SK-N-MC (cell line): ENCODE measurements around the gene C2CD3.

Experiments used
- FOXP2 ChIP-seq: optimal IDR thresholded peaks from 2 replicates; pipeline ENCODE3; 2011; ENCODE audit warnings: mild to moderate bottlenecking, moderate library complexity; ENCODE audit not compliant: insufficient read depth; ENCODE audit errors: extremely low read length, control extremely low read depth
- POLR2AphosphoS5 ChIP-seq: IDR thresholded peaks from 2 replicates; pipeline ENCODE4 v1.6.1; 2012; ENCODE audit warnings: mild to moderate bottlenecking, low read depth, low read length, borderline replicate concordance

- TF ChIP-seq POLR2AphosphoS5 (no peak), FOXP2 (no peak)
Observed at GRCh38 chr11:73988227-73988626, 182.6 kb downstream of the C2CD3 start.
